ENCODE data around the gene SNN.

DNA sequence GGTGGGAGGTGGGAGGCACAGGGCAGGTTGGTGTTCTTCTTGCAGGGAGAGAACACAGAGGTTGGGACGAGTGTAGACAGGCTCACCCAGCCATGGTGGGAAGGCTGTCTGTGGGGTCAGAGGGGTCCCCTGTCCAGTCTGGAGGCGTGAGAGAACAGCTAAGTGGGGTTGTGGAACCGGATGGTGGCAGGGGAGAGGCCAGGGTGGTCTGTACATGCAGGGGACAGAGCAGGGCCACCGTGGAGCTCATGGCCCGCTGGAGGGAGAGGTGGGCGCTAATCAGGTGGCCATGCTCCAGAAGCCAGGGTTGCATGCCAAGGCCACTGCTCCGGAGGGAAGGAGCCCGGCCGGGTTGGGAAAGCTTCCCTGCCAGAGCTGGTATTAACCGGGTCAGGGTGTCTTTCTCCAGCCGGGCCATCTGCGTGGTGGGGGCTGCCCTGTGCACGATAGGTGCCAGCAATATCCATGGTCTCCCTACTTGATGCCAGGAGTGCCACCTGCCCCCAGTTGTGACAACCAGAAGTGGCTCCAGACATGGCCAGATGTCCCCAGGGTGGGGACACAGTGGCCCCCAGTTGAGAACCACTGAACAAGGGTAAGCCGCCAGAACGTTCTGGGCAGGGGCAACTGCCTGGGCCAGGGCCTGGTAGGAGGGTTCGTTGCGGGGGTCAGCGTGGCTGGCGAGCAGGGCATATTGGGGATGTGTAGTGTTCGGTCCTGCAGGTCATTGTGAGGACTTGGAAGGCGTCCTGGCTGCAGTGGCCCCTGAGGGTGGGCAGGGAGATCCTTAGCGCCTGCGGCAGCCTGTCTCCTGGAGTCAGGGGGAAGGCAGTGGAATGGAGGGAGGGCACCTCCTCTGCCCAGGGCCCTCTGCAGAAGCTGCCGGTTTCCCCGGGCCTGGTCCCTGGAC is 5.1 kb downstream of the SNN start:
- TF ChIP-seq E2F1 (CRISPR knock-in tag; IDR thresholded peaks at IDR 0.05) (no peak), STAT6 (CRISPR knock-in tag; conservative IDR thresholded peaks at IDR 0.05; ENCODE audit: low read depth) (no peak), FOXP1 (CRISPR knock-in tag; IDR thresholded peaks at IDR 0.05; ENCODE audit: borderline replicate concordance) (no peak), ZSCAN18 (CRISPR knock-in tag; IDR thresholded peaks at IDR 0.05) (no peak)
- TF ChIP-seq, protein P1, sequence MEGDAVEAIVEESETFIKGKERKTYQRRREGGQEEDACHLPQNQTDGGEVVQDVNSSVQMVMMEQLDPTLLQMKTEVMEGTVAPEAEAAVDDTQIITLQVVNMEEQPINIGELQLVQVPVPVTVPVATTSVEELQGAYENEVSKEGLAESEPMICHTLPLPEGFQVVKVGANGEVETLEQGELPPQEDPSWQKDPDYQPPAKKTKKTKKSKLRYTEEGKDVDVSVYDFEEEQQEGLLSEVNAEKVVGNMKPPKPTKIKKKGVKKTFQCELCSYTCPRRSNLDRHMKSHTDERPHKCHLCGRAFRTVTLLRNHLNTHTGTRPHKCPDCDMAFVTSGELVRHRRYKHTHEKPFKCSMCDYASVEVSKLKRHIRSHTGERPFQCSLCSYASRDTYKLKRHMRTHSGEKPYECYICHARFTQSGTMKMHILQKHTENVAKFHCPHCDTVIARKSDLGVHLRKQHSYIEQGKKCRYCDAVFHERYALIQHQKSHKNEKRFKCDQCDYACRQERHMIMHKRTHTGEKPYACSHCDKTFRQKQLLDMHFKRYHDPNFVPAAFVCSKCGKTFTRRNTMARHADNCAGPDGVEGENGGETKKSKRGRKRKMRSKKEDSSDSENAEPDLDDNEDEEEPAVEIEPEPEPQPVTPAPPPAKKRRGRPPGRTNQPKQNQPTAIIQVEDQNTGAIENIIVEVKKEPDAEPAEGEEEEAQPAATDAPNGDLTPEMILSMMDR (IDR thresholded peaks at IDR 0.05), result no peak
